Measurements from ENCODE around the gene ZNF497. TPM values are rescaled to one million over a fixed set of nuclear protein-coding genes. Genes with fewer than 3 reads are reported as not detected.

Gene ZNF497
- total and polyA plus RNA-seq, 2 of the 8 experiments (the other 6 are each of a cell fraction or from before 2014, with no cell fraction given): 0.93 to 1.4 TPM

DNA sequence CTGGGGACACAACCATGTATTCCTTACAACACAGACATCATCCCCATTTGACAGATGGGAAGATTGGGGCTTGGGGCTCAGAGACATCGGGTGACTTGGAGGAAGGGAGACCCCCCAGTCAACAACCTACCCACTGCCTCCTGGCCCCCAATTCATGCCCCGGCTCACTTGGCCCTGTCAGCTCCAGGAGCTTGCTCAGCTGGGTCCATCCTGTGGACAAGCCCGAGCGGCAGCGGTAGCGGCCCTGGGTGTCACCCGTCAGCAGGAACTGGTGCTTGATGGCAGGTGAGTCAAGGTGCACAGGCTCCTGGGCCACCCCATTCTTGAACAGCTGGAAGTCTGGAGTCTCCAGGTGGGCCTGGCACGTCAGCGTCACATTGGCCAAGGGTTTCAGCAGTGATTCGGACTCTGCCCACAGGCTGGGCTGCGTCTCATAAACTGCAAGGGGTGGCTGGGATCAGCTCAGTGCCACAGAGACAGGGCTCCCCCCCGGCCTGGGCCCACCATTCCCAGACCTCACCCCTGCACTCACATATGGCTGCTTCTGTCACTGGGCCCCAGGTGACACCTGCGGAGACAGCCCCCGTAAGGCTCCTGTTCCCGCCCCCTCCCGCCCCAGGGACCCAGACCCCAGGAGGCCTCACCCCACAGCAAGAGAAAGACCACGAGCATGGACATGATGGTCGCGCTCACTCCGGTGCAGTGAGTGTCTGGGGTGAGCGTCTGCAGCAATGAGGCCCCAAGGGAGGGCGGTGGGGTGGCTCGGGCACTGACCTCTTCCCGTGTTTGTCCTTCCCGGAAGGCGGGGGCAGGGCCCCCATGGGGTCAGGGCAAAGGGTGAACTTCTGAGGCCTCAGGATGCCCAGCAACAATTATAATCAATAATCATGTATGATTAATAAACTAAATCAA, 9.5 kb downstream of the ZNF497 start, which contains the start of gene A1BG:
A1BG (minus strand) TSS at position 733 of the 912 bp plus-strand sequence; CDS start at position 678, 55 bp downstream.
- POLR2A ChIA-PET (ENCODE audit: partially characterized antibody): interaction anchor here (2.5 to 11.4 kb wide), 2 partner anchors 9 to 42 kb away, joined by 9 to 102 read pairs; partner anchors contain the start of genes RNF225 and ZNF497
- H4K8ac ChIP-seq (ENCODE audit: extremely low read depth, insufficient read depth, low read length): 0 out of 2 replicates have a peak within 1 kb of the TSS, but pooled peaks have one; percentile 16
- no peak within 1 kb of the TSS for H2AFZ ChIP-seq (ENCODE audit: low read length)
- no peaks in the 10 kb centered on the region for H3K79me1 ChIP-seq (ENCODE audit: low read depth, low read length)
- H3K27ac ChIP-seq (ENCODE audit: low read depth, low read length): no peak within 1 kb of the TSS
- H3K4me2 ChIP-seq (ENCODE audit: insufficient read depth in 1 of 2, low read depth in 2 of 2, low read length in 2 of 2): no peak within 1 kb of the TSS
- H2BK12ac ChIP-seq (ENCODE audit: low read depth, low read length): no peak within 1 kb of the TSS
- no peak within 1 kb of the TSS for H2BK5ac ChIP-seq (ENCODE audit: low read depth, low read length)
- H3K56ac ChIP-seq (replicated peaks; ENCODE audit: insufficient read length, low read depth, low read length): no peak within 1 kb of the TSS
- no peak within 1 kb of the TSS for H2BK20ac ChIP-seq (ENCODE audit: low read length)
- no peak within 1 kb of the TSS for H3K9ac ChIP-seq (replicated peaks in 1 of 4; ENCODE audit: extremely low read depth in 1 of 4, low read depth in 3 of 4, low read length in 3 of 4)
- H4K5ac ChIP-seq (ENCODE audit: insufficient read length, low read depth, low read length): no peak within 1 kb of the TSS
- no peak for FAIRE-seq
- no peak within 1 kb of the TSS for H4K91ac ChIP-seq (replicated peaks; ENCODE audit: insufficient read length, low read length)
- H2AK5ac ChIP-seq (ENCODE audit: low read depth, low read length): no peak within 1 kb of the TSS
- no peaks in the 10 kb centered on the region for H3K36me3 ChIP-seq (ENCODE audit: control insufficient read depth in 2 of 4, insufficient read depth in 4 of 4, low read length in 3 of 4)
- H3K4me3 ChIP-seq (ENCODE audit: extremely low read depth in 1 of 4, insufficient read depth in 2 of 4, low read depth in 3 of 4, low read length in 4 of 4): no peak within 1 kb of the TSS
- H2BK120ac ChIP-seq (replicated peaks; ENCODE audit: low read depth, low read length): no peak within 1 kb of the TSS
- peaks cover 0 to 3% of the 10 kb centered on the region in 2 experiments for H4K20me1 ChIP-seq (replicated peaks in 1 of 2; ENCODE audit: control insufficient read depth in 1 of 2, insufficient read depth in 2 of 2, low read length in 2 of 2)
- H3K79me2 ChIP-seq (ENCODE audit: control insufficient read depth in 1 of 2, insufficient read depth in 2 of 2, low read length in 2 of 2): no peaks in the 10 kb centered on the region
- H3K18ac ChIP-seq (ENCODE audit: extremely low read depth, low read length): no peak within 1 kb of the TSS
- H3K23ac ChIP-seq (ENCODE audit: insufficient read length): no peak within 1 kb of the TSS
- H3K27me3 ChIP-seq (replicated peaks in 1 of 4; ENCODE audit: control insufficient read depth in 3 of 4, extremely low read depth in 1 of 4, insufficient read depth in 3 of 4, low read length in 3 of 4): no peaks in the 10 kb centered on the region
- no peak within 1 kb of the TSS for H3K14ac ChIP-seq (ENCODE audit: insufficient read length)
- no peaks in the 10 kb centered on the region for H3K23me2 ChIP-seq (ENCODE audit: low read depth, low read length)
- H2BK15ac ChIP-seq (ENCODE audit: low read length): no peak within 1 kb of the TSS
- no peak within 1 kb of the TSS for H3K4ac ChIP-seq (replicated peaks; ENCODE audit: insufficient read length, low read depth, low read length)
- peaks cover 0 to 6% (median 0%) of the 10 kb centered on the region in 4 experiments; a peak in 1 of 7 replicates for H3K4me1 ChIP-seq (replicated peaks in 1 of 4; ENCODE audit: control insufficient read depth in 3 of 4, insufficient read depth in 4 of 4, low read length in 3 of 4)
- no peak for DNase-seq (ENCODE audit: low read depth in 1 of 2, low spot score in 2 of 2)
- CTCF ChIA-PET (ENCODE audit: partially characterized antibody): interaction anchor here (0.8 to 2.9 kb wide), 4 partner anchors 14 to 161 kb away, joined by 3 to 14 read pairs (median 6); no protein-coding TSS in a partner anchor
- no peaks in the 10 kb centered on the region for H3K9me3 ChIP-seq (ENCODE audit: insufficient read depth in 2 of 2, low read depth in 1 of 2, low read length in 1 of 2)
- 92% methylated on average over 24 of the region's 26 CpGs; no CpG with 5 or more reads in 1 of the 2 experiments for WGBS, 2 experiments (ENCODE audit: extremely low coverage in 1 of 2, insufficient coverage in 1 of 2, insufficient read length in 1 of 2, insufficient replicate concordance in 2 of 2, low coverage in 1 of 2, low lambda C conversion rate in 2 of 2, missing lambda C conversion rate in 1 of 2)
- TF ChIP-seq, protein P1, sequence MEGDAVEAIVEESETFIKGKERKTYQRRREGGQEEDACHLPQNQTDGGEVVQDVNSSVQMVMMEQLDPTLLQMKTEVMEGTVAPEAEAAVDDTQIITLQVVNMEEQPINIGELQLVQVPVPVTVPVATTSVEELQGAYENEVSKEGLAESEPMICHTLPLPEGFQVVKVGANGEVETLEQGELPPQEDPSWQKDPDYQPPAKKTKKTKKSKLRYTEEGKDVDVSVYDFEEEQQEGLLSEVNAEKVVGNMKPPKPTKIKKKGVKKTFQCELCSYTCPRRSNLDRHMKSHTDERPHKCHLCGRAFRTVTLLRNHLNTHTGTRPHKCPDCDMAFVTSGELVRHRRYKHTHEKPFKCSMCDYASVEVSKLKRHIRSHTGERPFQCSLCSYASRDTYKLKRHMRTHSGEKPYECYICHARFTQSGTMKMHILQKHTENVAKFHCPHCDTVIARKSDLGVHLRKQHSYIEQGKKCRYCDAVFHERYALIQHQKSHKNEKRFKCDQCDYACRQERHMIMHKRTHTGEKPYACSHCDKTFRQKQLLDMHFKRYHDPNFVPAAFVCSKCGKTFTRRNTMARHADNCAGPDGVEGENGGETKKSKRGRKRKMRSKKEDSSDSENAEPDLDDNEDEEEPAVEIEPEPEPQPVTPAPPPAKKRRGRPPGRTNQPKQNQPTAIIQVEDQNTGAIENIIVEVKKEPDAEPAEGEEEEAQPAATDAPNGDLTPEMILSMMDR (IDR thresholded peaks at IDR 0.05; ENCODE audit: control extremely low read depth in 1 of 3, insufficient read depth in 1 of 3, low read depth in 1 of 3, low read length in 3 of 3): no peak
- TF ChIP-seq SIRT6 (IDR thresholded peaks at IDR 0.05; ENCODE audit: low read length): no peak
- TF ChIP-seq CTBP2 (IDR thresholded peaks at IDR 0.05; ENCODE audit: borderline replicate concordance, insufficient read depth, insufficient read length, low read length): no peak
- no peak for TF ChIP-seq TEAD4 (IDR thresholded peaks at IDR 0.05; ENCODE audit: low read depth, low read length)
- TF ChIP-seq TCF12 (IDR thresholded peaks at IDR 0.05; ENCODE audit: low read depth, low read length): no peak
- TF ChIP-seq CBX8 (IDR thresholded peaks at IDR 0.05; ENCODE audit: borderline replicate concordance, low read depth, low read length): no peak
- no peak for TF ChIP-seq NANOG (IDR thresholded peaks at IDR 0.05; ENCODE audit: insufficient read depth, low read depth, low read length, poor library complexity, severe bottlenecking)
- no peak for TF ChIP-seq FOSL1 (IDR thresholded peaks at IDR 0.05; ENCODE audit: insufficient read depth, low read depth, low read length)

All from H1 (cell line).